NB4 (cell line): ENCODE results near the gene ONECUT3.

ENCODE experiments used
- POLR2A ChIP-seq: IDR thresholded peaks from 2 replicates; pipeline ENCODE4 v1.6.1; 2011; ENCODE audit warnings: mild to moderate bottlenecking; ENCODE audit not compliant: insufficient read length; ENCODE audit errors: extremely low read depth
- TF ChIP-seq, protein P1 (sequence below): IDR thresholded peaks from 2 replicates; pipeline ENCODE4 v1.6.1; 2011; ENCODE audit warnings: low read depth, low read length
- TF ChIP-seq, protein P2 (sequence below): IDR thresholded peaks from one replicate; pipeline ENCODE4 v1.5.1; 2012; ENCODE audit warnings: low read depth, low read length

DNA sequence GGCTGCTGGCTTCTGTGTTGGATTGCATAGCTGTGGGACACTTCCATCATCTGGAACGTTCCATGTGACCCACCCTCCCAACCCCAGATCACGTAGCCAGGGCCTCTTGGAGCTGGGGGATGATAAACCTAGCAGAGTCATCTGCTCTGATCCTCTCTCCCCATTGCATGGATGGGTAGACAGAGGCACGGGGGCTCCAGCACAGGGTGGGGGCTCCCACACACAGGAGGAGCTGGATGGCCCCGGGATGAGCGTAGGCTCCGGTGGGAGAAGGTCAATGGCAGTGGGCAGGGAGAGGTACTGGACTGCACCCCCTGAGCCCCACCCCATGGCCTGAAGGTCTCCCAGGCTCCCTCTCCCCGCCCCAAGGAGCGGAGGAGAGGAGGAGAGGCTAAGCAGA, 33.4 kb downstream of the ONECUT3 start:
- TF ChIP-seq, protein P1, sequence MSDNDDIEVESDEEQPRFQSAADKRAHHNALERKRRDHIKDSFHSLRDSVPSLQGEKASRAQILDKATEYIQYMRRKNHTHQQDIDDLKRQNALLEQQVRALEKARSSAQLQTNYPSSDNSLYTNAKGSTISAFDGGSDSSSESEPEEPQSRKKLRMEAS: no peak
- no peak for TF ChIP-seq POLR2A
- TF ChIP-seq, protein P2, sequence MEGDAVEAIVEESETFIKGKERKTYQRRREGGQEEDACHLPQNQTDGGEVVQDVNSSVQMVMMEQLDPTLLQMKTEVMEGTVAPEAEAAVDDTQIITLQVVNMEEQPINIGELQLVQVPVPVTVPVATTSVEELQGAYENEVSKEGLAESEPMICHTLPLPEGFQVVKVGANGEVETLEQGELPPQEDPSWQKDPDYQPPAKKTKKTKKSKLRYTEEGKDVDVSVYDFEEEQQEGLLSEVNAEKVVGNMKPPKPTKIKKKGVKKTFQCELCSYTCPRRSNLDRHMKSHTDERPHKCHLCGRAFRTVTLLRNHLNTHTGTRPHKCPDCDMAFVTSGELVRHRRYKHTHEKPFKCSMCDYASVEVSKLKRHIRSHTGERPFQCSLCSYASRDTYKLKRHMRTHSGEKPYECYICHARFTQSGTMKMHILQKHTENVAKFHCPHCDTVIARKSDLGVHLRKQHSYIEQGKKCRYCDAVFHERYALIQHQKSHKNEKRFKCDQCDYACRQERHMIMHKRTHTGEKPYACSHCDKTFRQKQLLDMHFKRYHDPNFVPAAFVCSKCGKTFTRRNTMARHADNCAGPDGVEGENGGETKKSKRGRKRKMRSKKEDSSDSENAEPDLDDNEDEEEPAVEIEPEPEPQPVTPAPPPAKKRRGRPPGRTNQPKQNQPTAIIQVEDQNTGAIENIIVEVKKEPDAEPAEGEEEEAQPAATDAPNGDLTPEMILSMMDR: no peak
